ENCODE measurements around the gene KRTAP2-4. TPM values are rescaled to one million over a fixed set of nuclear protein-coding genes. Genes with fewer than 3 reads are reported as not detected.
A peak's percentile ranks its signal among the peaks of the same experiment; 100 is the strongest.
"Not testable (repeated sequence)": the region's sequence is repeated elsewhere in the genome, so short reads cannot be mapped to it uniquely, and the experiment has no call there.

The KRTAP2-4 gene
- total RNA-seq, 1 experiment from 2014 or later: not detected

GRCh38 chr17:41048441-41048840, 17.2 kb downstream of the KRTAP2-4 start:
- Histone ChIP-seq H3K9ac (ENCODE audit: extremely low read depth, insufficient read length, low read length) (no peak overlapping the region), H2BK120ac (ENCODE audit: low read depth, low read length, poor library complexity, severe bottlenecking) (no peak overlapping the region), H4K5ac (ENCODE audit: insufficient read length, low read depth, low read length) (no peak overlapping the region), H2AK5ac (ENCODE audit: insufficient read length, low read length) (no peak overlapping the region), H3K23me2 (ENCODE audit: insufficient read length, low read depth, low read length, poor library complexity, severe bottlenecking) (no peaks in the 10 kb centered on the region), H4K8ac (replicated peaks; ENCODE audit: insufficient read length, low read depth, low read length) (no peak overlapping the region), H3T11ph (ENCODE audit: low read length) (no peak overlapping the region), H2AFZ (ENCODE audit: low read length) (no peak overlapping the region), H3K9me3 (ENCODE audit: control insufficient read depth, low read depth, low read length) (no peaks in the 10 kb centered on the region), H3K14ac (ENCODE audit: insufficient read depth, low read length) (no peak overlapping the region), H3K4ac (ENCODE audit: low read depth, low read length) (no peak overlapping the region), H2BK12ac (ENCODE audit: insufficient read length, low read depth, low read length) (no peak overlapping the region), H3K56ac (ENCODE audit: insufficient read length, low read depth, low read length) (no peak overlapping the region), H3K23ac (ENCODE audit: insufficient read length, low read depth, low read length) (no peak overlapping the region), H3K18ac (ENCODE audit: insufficient read length, low read depth, low read length) (no peak overlapping the region), H3K4me2 (ENCODE audit: insufficient read depth, insufficient read length, low read length) (no peak overlapping the region), H4K91ac (ENCODE audit: insufficient read length, low read depth, low read length) (no peak overlapping the region), H2BK5ac (ENCODE audit: insufficient read length, low read length) (no peak overlapping the region), H2BK20ac (ENCODE audit: low read depth, low read length, poor library complexity, severe bottlenecking) (no peak overlapping the region), H3K79me2 (ENCODE audit: insufficient read depth, low read length) (no peaks in the 10 kb centered on the region), H3K27ac (ENCODE audit: insufficient read length, low read depth, low read length) (no peak overlapping the region), H3K79me1 (ENCODE audit: insufficient read depth, low read depth, low read length, poor library complexity, severe bottlenecking) (no peaks in the 10 kb centered on the region), H3K27me3 (ENCODE audit: insufficient read depth, low read length) (no peaks in the 10 kb centered on the region), H3K4me1 (ENCODE audit: insufficient read depth, low read length) (no peaks in the 10 kb centered on the region), H2BK15ac (ENCODE audit: low read depth, low read length) (no peak overlapping the region), H4K20me1 (ENCODE audit: control insufficient read depth, insufficient read depth, insufficient read length) (no peaks in the 10 kb centered on the region)
- WGBS (ENCODE audit: extremely low coverage, insufficient read length, low lambda C conversion rate): no CpG with 5 or more reads among the region's 7 CpGs
- no peak overlapping the region for H3K27ac Mint-ChIP-seq
- no peak overlapping the region for H3K4me3 Mint-ChIP-seq
- H3K4me1 Mint-ChIP-seq: peaks cover 19% of the 10 kb centered on the region in 2 experiments
- no peaks in the 10 kb centered on the region for H3K27me3 Mint-ChIP-seq (ENCODE audit: low read depth)
- DNase-seq: no peak
- peaks cover 0 to 2% of the 10 kb centered on the region in 2 experiments; a peak in 3 of 5 replicates for H3K9me3 Mint-ChIP-seq
- TF ChIP-seq CTCF (conservative IDR thresholded peaks at IDR 0.05): no peak
- H3K36me3 Mint-ChIP-seq (ENCODE audit: insufficient read depth in 1 of 3, low read depth in 3 of 3): no peaks in the 10 kb centered on the region

- H3K27ac ChIP-seq (ENCODE audit: insufficient read length, low read depth, low read length); H3K36me3 Mint-ChIP-seq (ENCODE audit: insufficient read depth in 1 of 3, low read depth in 3 of 3); H2AFZ ChIP-seq (ENCODE audit: low read length); H3K79me2 ChIP-seq (ENCODE audit: insufficient read depth, low read length); H3K4me1 ChIP-seq (ENCODE audit: insufficient read depth, low read length); H3K9me3 ChIP-seq (ENCODE audit: control insufficient read depth, low read depth, low read length); H4K20me1 ChIP-seq (ENCODE audit: control insufficient read depth, insufficient read depth, insufficient read length); H4K91ac ChIP-seq (ENCODE audit: insufficient read length, low read depth, low read length); H2BK5ac ChIP-seq (ENCODE audit: insufficient read length, low read length); H3K27me3 ChIP-seq (ENCODE audit: insufficient read depth, low read length); H3K9me3 Mint-ChIP-seq; H2BK12ac ChIP-seq (ENCODE audit: insufficient read length, low read depth, low read length); H3K23ac ChIP-seq (ENCODE audit: insufficient read length, low read depth, low read length); H3K14ac ChIP-seq (ENCODE audit: insufficient read depth, low read length); H3K4me2 ChIP-seq (ENCODE audit: insufficient read depth, insufficient read length, low read length); H2BK15ac ChIP-seq (ENCODE audit: low read depth, low read length); H3K4me3 Mint-ChIP-seq; H3K79me1 ChIP-seq (ENCODE audit: insufficient read depth, low read depth, low read length, poor library complexity, severe bottlenecking); H3K27me3 Mint-ChIP-seq (ENCODE audit: low read depth); H4K8ac ChIP-seq (replicated peaks; ENCODE audit: insufficient read length, low read depth, low read length); H4K5ac ChIP-seq (ENCODE audit: insufficient read length, low read depth, low read length); H3K9ac ChIP-seq (ENCODE audit: extremely low read depth, insufficient read length, low read length); H3K23me2 ChIP-seq (ENCODE audit: insufficient read length, low read depth, low read length, poor library complexity, severe bottlenecking); H2BK120ac ChIP-seq (ENCODE audit: low read depth, low read length, poor library complexity, severe bottlenecking); H2AK5ac ChIP-seq (ENCODE audit: insufficient read length, low read length); DNase-seq; H3K18ac ChIP-seq (ENCODE audit: insufficient read length, low read depth, low read length); H2BK20ac ChIP-seq (ENCODE audit: low read depth, low read length, poor library complexity, severe bottlenecking); H3K56ac ChIP-seq (ENCODE audit: insufficient read length, low read depth, low read length); H3K4ac ChIP-seq (ENCODE audit: low read depth, low read length): not testable (repeated sequence)
- H3K4me1 Mint-ChIP-seq: peaks cover 19% of the 10 kb centered on the region in 2 experiments
- peak within 1 kb of the TSS; percentile 26 for H3T11ph ChIP-seq (ENCODE audit: low read length)
- peak within 1 kb of the TSS; percentile 26 to 48 (median 46); a peak in 4 of 7 replicates for H3K27ac Mint-ChIP-seq
- no CpG with 5 or more reads among the region's 33 CpGs for WGBS (ENCODE audit: extremely low coverage, insufficient read length, low lambda C conversion rate)
Observed at GRCh38 chr17:41046735-41047465, 18.8 kb downstream of the KRTAP2-4 start, which contains the start of gene KRTAP2-1. TSS of gene KRTAP2-1 (minus strand) at chr17:41047316. CDS start at chr17:41047267, 49 bp downstream.
